Ovary (tissue), 9 donors: ENCODE measurements around the gene TSHZ2. TPM values are rescaled to one million over a fixed set of nuclear protein-coding genes. Genes with fewer than 3 reads are reported as not detected.

Source experiments
- DNase-seq, 5 donors: peaks; one replicate each; pipeline ENCODE4 v3.0.0-alpha.2; 2019 to 2020
- H3K27ac ChIP-seq, 2 donors: fragments of 200-600 bp; one replicate each; pipeline versions ENCODE4 v1.5.1 to v1.8.0; 2019 to 2022
- H3K27me3 ChIP-seq: fragments of 200-600 bp; one replicate; pipeline ENCODE4 v1.8.0; 2022
- H3K36me3 ChIP-seq: fragments of 200-600 bp; sonication (generic); one replicate; pipeline ENCODE4 v1.5.1; 2019
- H3K4me1 ChIP-seq: one replicate; pipeline ENCODE4 v1.8.1; 2013; ENCODE audit warnings: mild to moderate bottlenecking, moderate library complexity; ENCODE audit not compliant: insufficient read depth
- H3K4me3 ChIP-seq: fragments of 200-600 bp; sonication (generic); one replicate; pipeline ENCODE4 v1.5.1; 2017
- H3K9me3 ChIP-seq, 2 donors: fragments of 200-600 bp in 1 of 2; sonication (generic) in 1 of 2; one replicate each; pipeline versions ENCODE4 v1.5.1 to v1.8.1; 2013 to 2019; ENCODE audit warnings: mild to moderate bottlenecking in 1 of 2, moderate library complexity in 1 of 2
- EP300 ChIP-seq: sonication (generic); formaldehyde crosslinking; IDR thresholded peaks from one replicate; pipeline ENCODE4 v1.6.1; 2017; ENCODE audit warnings: antibody characterized with exemption
- POLR2A ChIP-seq: fragments of 450-650 bp; IDR thresholded peaks from one replicate; pipeline ENCODE4 v1.6.1; 2017; ENCODE audit warnings: antibody characterized with exemption, mild to moderate bottlenecking, moderate library complexity
- WGBS, 3 donors: extraction: QIAGEN DNeasy Blood & Tissue Kit in 1 of 3; methylation state at CpG; one replicate each; pipeline versions ENCODE4 v1.1.5 to v1.1.7; 2013 to 2017; 5-methylcytosine and 5-hydroxymethylcytosine counted together
- intact Hi-C, 4 donors: fragments of 100-400 bp; cut with DNase I; formaldehyde crosslinking; loops; one replicate each; pipeline versions ENCODE4 v1.11.0 to v1.15.1; 2022 to 2023
- polyA plus RNA-seq, 2 donors: library from polyadenylated mRNA; stranded (reverse); fragments of 200-250 nt in 1 of 2; fragments of 350-450 nt in 1 of 2; fragmentation: Illumina TruSeq in 1 of 2; extraction: RNeasy Lipid Tissue Mini Kit (QIAGEN cat#74804) in 1 of 2; gene quantifications; one replicate each; pipeline ENCODE4 v1.2.3, GENCODE V29; 2013 to 2014
- total RNA-seq, 7 donors: library from RNA; depleted of rRNA in 2 of 7; stranded (reverse); fragments of >200 nt in 2 of 7; fragmentation: NEBNext Ultra II Directional in 3 of 7; extraction: Animal tissue kit (Norgen Biotek cat#: 25700) in 3 of 7; gene quantifications; one replicate each; pipeline versions ENCODE4 v1.1.0 to v1.2.4, GENCODE V29; 2016 to 2023
- TF ChIP-seq, protein P1 (sequence below), 3 donors: fragments of 450-650 bp in 2 of 3; fragments of 200-600 bp in 1 of 3; IDR thresholded peaks; one replicate each; pipeline versions ENCODE4 v1.5.1 to v1.8.0; 2016 to 2022; ENCODE audit warnings: antibody characterized with exemption in 3 of 3, mild to moderate bottlenecking in 1 of 3
- donor health status: DM: no; HTN: no; CAD: no; lungs with moderate emphysema.
- donor health status: DM: no; HTN: no; CAD: no.
- donor health status: Bipolar disorder and iron deficiency.
- donor health status: DM: yes; HTN: yes; CAD: no.
- donor health status: DM: no; HTN: no; CAD: no.
- donor health status: DM: yes; HTN: yes; CAD: no.

The TSHZ2 gene
- total and polyA plus RNA-seq, 9 donors = 18.2 to 113 (median 40.2) TPM

- DNase-seq = no peak
- 61 to 64% (median 61%) methylated on average over 2 of the region's 2 CpGs for WGBS, 3 donors
These were observed 315.3 kb downstream of the TSHZ2 start for GRCh38 chr20:53287357-53288042.

DNA sequence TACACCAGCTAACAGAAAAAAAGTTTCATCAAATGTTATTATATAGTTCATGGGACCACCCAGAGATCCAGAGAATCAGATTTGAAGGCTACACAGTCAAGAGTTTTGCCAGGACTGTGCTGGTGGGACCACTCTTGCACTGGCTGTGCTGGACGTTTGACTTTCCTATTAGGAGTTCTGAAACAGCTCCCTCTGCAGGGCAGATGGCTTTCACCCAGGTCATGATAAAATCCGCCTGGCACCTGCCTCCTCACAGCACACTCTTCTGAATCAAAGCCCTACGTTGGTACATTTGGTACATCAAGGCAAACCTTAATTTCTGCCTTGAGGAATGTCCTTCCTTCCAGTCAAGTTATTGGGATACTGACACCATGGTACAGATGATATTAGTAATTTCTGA, 319.4 kb downstream of the TSHZ2 start:
- TF ChIP-seq EP300 (no peak), POLR2A (no peak)
- TF ChIP-seq, protein P1, sequence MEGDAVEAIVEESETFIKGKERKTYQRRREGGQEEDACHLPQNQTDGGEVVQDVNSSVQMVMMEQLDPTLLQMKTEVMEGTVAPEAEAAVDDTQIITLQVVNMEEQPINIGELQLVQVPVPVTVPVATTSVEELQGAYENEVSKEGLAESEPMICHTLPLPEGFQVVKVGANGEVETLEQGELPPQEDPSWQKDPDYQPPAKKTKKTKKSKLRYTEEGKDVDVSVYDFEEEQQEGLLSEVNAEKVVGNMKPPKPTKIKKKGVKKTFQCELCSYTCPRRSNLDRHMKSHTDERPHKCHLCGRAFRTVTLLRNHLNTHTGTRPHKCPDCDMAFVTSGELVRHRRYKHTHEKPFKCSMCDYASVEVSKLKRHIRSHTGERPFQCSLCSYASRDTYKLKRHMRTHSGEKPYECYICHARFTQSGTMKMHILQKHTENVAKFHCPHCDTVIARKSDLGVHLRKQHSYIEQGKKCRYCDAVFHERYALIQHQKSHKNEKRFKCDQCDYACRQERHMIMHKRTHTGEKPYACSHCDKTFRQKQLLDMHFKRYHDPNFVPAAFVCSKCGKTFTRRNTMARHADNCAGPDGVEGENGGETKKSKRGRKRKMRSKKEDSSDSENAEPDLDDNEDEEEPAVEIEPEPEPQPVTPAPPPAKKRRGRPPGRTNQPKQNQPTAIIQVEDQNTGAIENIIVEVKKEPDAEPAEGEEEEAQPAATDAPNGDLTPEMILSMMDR (IDR thresholded peaks at IDR 0.05) = no peak
- H3K27ac ChIP-seq = no peak overlapping the region
- no peaks in the 10 kb centered on the region for H3K9me3 ChIP-seq
- intact Hi-C loops = no loop called here
- no peak for DNase-seq
- H3K36me3 ChIP-seq = no peaks in the 10 kb centered on the region
- WGBS, 3 donors = 93 to 98% (median 96%) methylated on average over 3 of the region's 3 CpGs
- no peaks in the 10 kb centered on the region for H3K27me3 ChIP-seq
- H3K4me1 ChIP-seq = peaks cover 2% of the 10 kb centered on the region
- no peak overlapping the region for H3K4me3 ChIP-seq

More at GRCh38 chr20:53287357-53288042, 315.3 kb downstream of the TSHZ2 start:
- Histone ChIP-seq H3K36me3 (no peaks in the 10 kb centered on the region), H3K4me3 (no peak overlapping the region), H3K4me1 (peaks cover 2% of the 10 kb centered on the region), H3K27ac (no peak overlapping the region), H3K9me3 (no peaks in the 10 kb centered on the region), H3K27me3 (no peaks in the 10 kb centered on the region)
- intact Hi-C loops = no loop called here
- TF ChIP-seq, protein P1 (IDR thresholded peaks at IDR 0.05) = no peak
- TF ChIP-seq POLR2A (no peak), EP300 (no peak)

DNA sequence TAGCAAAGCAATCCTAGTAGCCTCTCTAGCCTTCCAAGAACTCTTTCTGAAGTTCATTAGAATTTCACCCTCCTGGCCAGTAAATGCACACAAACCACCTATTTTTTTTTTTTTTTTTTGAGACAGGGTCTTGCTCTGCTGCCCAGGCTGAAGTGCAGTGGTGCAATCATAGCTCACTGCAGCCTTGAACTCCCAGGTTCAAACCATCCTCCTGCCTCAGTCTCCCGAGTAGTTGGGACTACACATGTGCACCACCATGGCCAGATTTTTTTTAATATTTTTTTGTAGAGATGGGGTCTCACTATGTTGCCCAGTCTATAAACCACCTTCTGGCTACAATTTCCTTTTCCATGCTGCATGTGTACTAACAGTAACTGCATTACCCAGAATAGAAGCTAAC, 320.2 kb downstream of the TSHZ2 start:
- H3K36me3 ChIP-seq = no peaks in the 10 kb centered on the region
- H3K27ac ChIP-seq = no peak overlapping the region
- 90 to 96% (median 94%) methylated on average over 1 of the region's 1 CpG for WGBS, 3 donors
- H3K4me3 ChIP-seq = no peak overlapping the region
- H3K27me3 ChIP-seq = no peaks in the 10 kb centered on the region
- no peak for TF ChIP-seq EP300
- TF ChIP-seq POLR2A = no peak
- TF ChIP-seq, protein P1 (IDR thresholded peaks at IDR 0.05) = no peak
- no peaks in the 10 kb centered on the region for H3K9me3 ChIP-seq
- no peak for DNase-seq
- intact Hi-C loops = no loop called here
- H3K4me1 ChIP-seq = peaks cover 6% of the 10 kb centered on the region

DNA sequence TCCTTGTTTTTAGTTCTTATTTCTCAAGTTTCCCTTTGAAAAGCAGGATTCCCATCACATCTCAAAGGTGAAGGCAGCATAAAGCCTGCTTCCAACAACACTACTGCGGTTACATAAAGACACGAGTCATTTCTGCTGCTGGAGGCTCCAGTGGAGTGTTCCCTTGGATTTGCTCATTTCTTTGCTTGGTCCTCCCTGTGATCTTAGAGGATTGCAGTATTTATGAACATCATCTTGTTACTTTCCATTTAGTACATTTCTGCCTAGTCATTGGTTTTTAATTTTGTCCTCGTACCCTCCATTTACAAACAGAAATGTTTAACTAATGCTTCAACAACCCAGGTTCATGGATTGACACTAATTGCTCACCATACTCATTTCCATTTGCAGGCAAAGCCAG, 322.6 kb downstream of the TSHZ2 start:
- Histone ChIP-seq H3K4me3 (no peak overlapping the region), H3K36me3 (no peaks in the 10 kb centered on the region), H3K27me3 (no peaks in the 10 kb centered on the region), H3K9me3 (no peaks in the 10 kb centered on the region), H3K4me1 (peaks cover 12% of the 10 kb centered on the region), H3K27ac (no peak overlapping the region)
- TF ChIP-seq, protein P1 (IDR thresholded peaks at IDR 0.05) = no peak
- TF ChIP-seq POLR2A (no peak), EP300 (no peak)
- intact Hi-C loops = no loop called here
- DNase-seq = no peak
- WGBS, 3 donors = 84 to 87% (median 86%) methylated on average over 3 of the region's 3 CpGs
